Progenitor cell of endocrine pancreas (in vitro differentiated cells): ENCODE data around the gene SFRP5. TPM values are rescaled to one million over a fixed set of nuclear protein-coding genes. Genes with fewer than 3 reads are reported as not detected.

Source experiments
- DNase-seq: peaks from one replicate; pipeline ENCODE4 v3.0.0; 2021; ENCODE audit warnings: low spot score; ENCODE audit not compliant: unreplicated experiment
- H3K27ac Mint-ChIP-seq: 2 replicates; pipeline ENCODE4 v1.8.0; 2021; ENCODE audit warnings: mild to moderate bottlenecking, moderate library complexity, mixed read lengths
- H3K27me3 Mint-ChIP-seq: 2 replicates; pipeline ENCODE4 v1.8.0; 2021; ENCODE audit warnings: mixed read lengths
- H3K36me3 Mint-ChIP-seq: 2 replicates; pipeline ENCODE4 v1.8.0; 2022; ENCODE audit warnings: mixed read lengths; ENCODE audit not compliant: insufficient read depth
- H3K4me1 Mint-ChIP-seq: 2 replicates; pipeline ENCODE4 v1.8.0; 2021; ENCODE audit warnings: low read depth, mixed read lengths
- H3K4me3 Mint-ChIP-seq: 2 replicates; pipeline ENCODE4 v1.8.0; 2021; ENCODE audit warnings: low read depth, mild to moderate bottlenecking, moderate library complexity, mixed read lengths
- H3K9me3 Mint-ChIP-seq: 2 replicates; pipeline ENCODE4 v1.8.0; 2021; ENCODE audit warnings: low read depth, mixed read lengths
- CTCF ChIP-seq: fragments of 200-600 bp; sonication (generic); IDR thresholded peaks from one replicate; pipeline ENCODE4 v1.5.0; 2021; ENCODE audit warnings: antibody characterized with exemption, mild to moderate bottlenecking; ENCODE audit not compliant: unreplicated experiment
- total RNA-seq: library from RNA; stranded (reverse); gene quantifications from 2 replicates; pipeline ENCODE4 v1.2.1, GENCODE V29; 2021

Gene SFRP5
- total RNA-seq, 1 donor from 2014 or later: 81.0 TPM

- DNase-seq: no peak
- H3K4me3 Mint-ChIP-seq: no peak overlapping the region
- no peaks in the 10 kb centered on the region for H3K27me3 Mint-ChIP-seq
- peaks cover 63% of the 10 kb centered on the region for H3K4me1 Mint-ChIP-seq
- no peaks in the 10 kb centered on the region for H3K9me3 Mint-ChIP-seq
- H3K27ac Mint-ChIP-seq: peak overlapping the region; percentile 80
- H3K36me3 Mint-ChIP-seq: no peaks in the 10 kb centered on the region
- TF ChIP-seq CTCF: no peak
Observed at GRCh38 chr10:97785231-97785630, 13.4 kb upstream of the SFRP5 start.

- DNase-seq: no peak
- Mint-ChIP-seq H3K4me3 (no peak overlapping the region), H3K9me3 (no peaks in the 10 kb centered on the region), H3K36me3 (peaks cover 2% of the 10 kb centered on the region), H3K27ac (no peak overlapping the region), H3K27me3 (no peaks in the 10 kb centered on the region), H3K4me1 (peaks cover 63% of the 10 kb centered on the region)
- TF ChIP-seq CTCF: no peak
Observed at GRCh38 chr10:97784200-97784810, 12.5 kb upstream of the SFRP5 start.

- Mint-ChIP-seq H3K4me1 (peaks cover 64% of the 10 kb centered on the region), H3K36me3 (peaks cover 7% of the 10 kb centered on the region)
- DNase-seq: no peak
Observed at GRCh38 chr10:97782455-97783228, 10.8 kb upstream of the SFRP5 start.

GRCh38 chr10:97781618-97782331 lies 10.0 kb upstream of the SFRP5 start:
- Mint-ChIP-seq H3K9me3 (no peaks in the 10 kb centered on the region), H3K4me1 (peaks cover 57% of the 10 kb centered on the region), H3K4me3 (no peak overlapping the region), H3K36me3 (peaks cover 7% of the 10 kb centered on the region), H3K27me3 (no peaks in the 10 kb centered on the region), H3K27ac (peak overlapping the region; percentile 73)
- no peak for DNase-seq
- TF ChIP-seq CTCF: peak; percentile 8

More at GRCh38 chr10:97782455-97783228, 10.8 kb upstream of the SFRP5 start:
- Mint-ChIP-seq H3K4me3 (no peak overlapping the region), H3K27ac (no peak overlapping the region), H3K27me3 (no peaks in the 10 kb centered on the region), H3K9me3 (no peaks in the 10 kb centered on the region)
- TF ChIP-seq CTCF: peak; percentile 33

- H3K9me3 Mint-ChIP-seq: no peaks in the 10 kb centered on the region
- peak overlapping the region; percentile 55 for H3K27ac Mint-ChIP-seq
- no peaks in the 10 kb centered on the region for H3K27me3 Mint-ChIP-seq
- peaks cover 7% of the 10 kb centered on the region for H3K36me3 Mint-ChIP-seq
- no peak for DNase-seq
- H3K4me1 Mint-ChIP-seq: peaks cover 51% of the 10 kb centered on the region
- H3K4me3 Mint-ChIP-seq: no peak overlapping the region
- TF ChIP-seq CTCF: no peak
Observed at GRCh38 chr10:97780841-97781617, 9.2 kb upstream of the SFRP5 start.
